ENCODE results near the gene NIN. TPM values are rescaled to one million over a fixed set of nuclear protein-coding genes. Genes with fewer than 3 reads are reported as not detected.

Gene NIN
- total RNA-seq, 1 donor from 2014 or later: 156 TPM

DNA sequence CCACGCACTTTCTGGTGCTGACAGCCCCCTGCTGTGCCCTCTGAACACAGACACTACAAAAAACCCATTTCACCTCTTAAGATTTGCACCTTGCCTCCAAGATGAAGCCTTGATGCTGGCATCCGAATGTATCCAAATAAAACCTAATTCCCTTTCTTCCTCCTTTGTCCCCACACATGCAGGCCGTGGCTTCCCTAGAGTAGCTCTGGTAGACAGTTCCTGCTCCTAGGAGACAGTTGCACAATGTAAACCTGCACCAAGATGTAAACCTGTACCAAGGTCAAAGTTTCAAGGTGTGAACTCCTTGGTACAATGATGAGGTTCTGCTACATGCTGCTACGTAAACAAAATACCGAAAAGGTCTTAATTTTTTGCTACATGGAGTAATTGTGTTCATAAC, 40.3 kb upstream of the NIN start:
- Mint-ChIP-seq H3K36me3 (ENCODE audit: low read depth) (no peaks in the 10 kb centered on the region), H3K4me1 (peaks cover 26% of the 10 kb centered on the region), H3K27me3 (peaks cover 51% of the 10 kb centered on the region), H3K4me3 (peak overlapping the region; percentile 17), H3K9me3 (no peaks in the 10 kb centered on the region), H3K27ac (no peak overlapping the region)
- TF ChIP-seq, protein P1, sequence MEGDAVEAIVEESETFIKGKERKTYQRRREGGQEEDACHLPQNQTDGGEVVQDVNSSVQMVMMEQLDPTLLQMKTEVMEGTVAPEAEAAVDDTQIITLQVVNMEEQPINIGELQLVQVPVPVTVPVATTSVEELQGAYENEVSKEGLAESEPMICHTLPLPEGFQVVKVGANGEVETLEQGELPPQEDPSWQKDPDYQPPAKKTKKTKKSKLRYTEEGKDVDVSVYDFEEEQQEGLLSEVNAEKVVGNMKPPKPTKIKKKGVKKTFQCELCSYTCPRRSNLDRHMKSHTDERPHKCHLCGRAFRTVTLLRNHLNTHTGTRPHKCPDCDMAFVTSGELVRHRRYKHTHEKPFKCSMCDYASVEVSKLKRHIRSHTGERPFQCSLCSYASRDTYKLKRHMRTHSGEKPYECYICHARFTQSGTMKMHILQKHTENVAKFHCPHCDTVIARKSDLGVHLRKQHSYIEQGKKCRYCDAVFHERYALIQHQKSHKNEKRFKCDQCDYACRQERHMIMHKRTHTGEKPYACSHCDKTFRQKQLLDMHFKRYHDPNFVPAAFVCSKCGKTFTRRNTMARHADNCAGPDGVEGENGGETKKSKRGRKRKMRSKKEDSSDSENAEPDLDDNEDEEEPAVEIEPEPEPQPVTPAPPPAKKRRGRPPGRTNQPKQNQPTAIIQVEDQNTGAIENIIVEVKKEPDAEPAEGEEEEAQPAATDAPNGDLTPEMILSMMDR (IDR thresholded peaks at IDR 0.05): no peak
- ATAC-seq (ENCODE audit: low read depth) (no peak), DNase-seq (no peak)
- intact Hi-C loops (cut with micrococcal nuclease): no loop called here
- ChIA-PET CTCF (no interaction called here), POLR2A (no interaction called here)

DNA sequence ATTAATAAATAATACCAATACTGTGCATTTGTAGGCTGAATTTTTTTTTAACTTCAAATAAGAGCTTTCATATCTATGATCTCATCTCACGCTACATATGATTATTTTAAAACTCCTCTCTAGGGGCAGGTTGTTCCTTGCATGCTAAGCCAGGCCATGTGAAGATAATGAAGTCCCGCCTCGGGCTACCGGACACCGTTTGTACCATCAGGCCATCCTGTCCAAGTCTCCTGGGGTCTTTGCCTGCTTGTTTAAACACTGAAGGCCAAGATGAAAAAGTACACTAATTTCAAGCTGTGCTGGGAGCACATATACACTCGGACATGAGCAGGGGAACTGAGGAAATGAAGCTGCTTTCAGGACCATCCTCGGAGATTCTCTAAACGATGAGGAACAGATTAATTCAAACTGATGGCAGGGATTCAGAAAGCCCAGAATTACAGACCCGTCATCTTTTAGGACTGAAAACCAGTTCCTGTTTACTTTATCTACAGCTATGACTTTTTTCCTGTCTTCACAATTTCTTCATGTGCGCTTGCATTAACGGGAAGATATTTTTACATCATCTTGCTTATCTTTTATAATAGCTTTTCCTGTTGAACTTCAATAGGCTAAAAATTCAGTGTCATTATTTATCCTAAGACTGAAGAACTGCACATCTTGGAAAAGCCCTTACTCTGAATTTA, 34.6 kb upstream of the NIN start:
- CTCF ChIA-PET: interaction anchor here (1.1 to 1.6 kb wide), 2 partner anchors 88 to 151 kb away, joined by 3 to 4 read pairs; no protein-coding TSS in a partner anchor
- intact Hi-C loops (cut with micrococcal nuclease): loop anchor here (10.0 kb wide), 1 partner anchor 551 kb away; the partner anchor contains the start of genes DMAC2L and L2HGDH

DNA sequence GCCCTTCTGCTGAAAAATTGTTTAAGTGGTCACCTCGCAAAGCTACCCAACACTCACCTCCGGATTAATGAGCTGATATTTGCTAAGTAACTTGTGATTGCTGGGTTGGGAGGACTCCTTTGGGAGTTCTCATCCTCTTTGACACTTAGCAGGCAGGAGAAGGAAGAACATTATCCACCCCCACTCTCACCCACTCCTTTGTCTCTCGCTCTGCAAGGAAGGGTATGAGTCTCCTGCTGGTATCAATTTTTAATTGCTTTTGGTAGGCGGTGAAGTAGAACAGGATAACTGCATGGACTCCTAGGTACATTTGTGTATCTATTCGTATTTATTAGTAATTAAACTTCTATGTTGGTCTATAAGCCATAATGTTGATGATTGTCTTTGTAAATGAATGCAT, 34.0 kb upstream of the NIN start:
- Mint-ChIP-seq H3K27me3 (peaks cover 21% of the 10 kb centered on the region), H3K4me1 (peaks cover 6% of the 10 kb centered on the region), H3K4me3 (no peak overlapping the region), H3K36me3 (ENCODE audit: low read depth) (no peaks in the 10 kb centered on the region), H3K9me3 (no peaks in the 10 kb centered on the region), H3K27ac (no peak overlapping the region)
- ChIA-PET CTCF (interaction anchor here (1.1 to 1.6 kb wide), 2 partner anchors 87 to 150 kb away, joined by 3 to 4 read pairs; no protein-coding TSS in a partner anchor), POLR2A (no interaction called here)
- no peak for ATAC-seq (ENCODE audit: low read depth)
- intact Hi-C loops (cut with micrococcal nuclease): loop anchor here (10.0 kb wide), 1 partner anchor 550 kb away; the partner anchor contains the start of genes DMAC2L and L2HGDH
- TF ChIP-seq, protein P1 (IDR thresholded peaks at IDR 0.05): no peak
- DNase-seq: no peak

More for the DNA sequence above, 34.6 kb upstream of the NIN start:
- POLR2A ChIA-PET: no interaction called here
- Mint-ChIP-seq H3K36me3 (ENCODE audit: low read depth) (no peaks in the 10 kb centered on the region), H3K27me3 (peaks cover 26% of the 10 kb centered on the region), H3K4me3 (no peak overlapping the region), H3K27ac (no peak overlapping the region), H3K4me1 (no peaks in the 10 kb centered on the region), H3K9me3 (no peaks in the 10 kb centered on the region)
- TF ChIP-seq, protein P1 (IDR thresholded peaks at IDR 0.05): no peak
- no peak for DNase-seq
- no peak for ATAC-seq (ENCODE audit: low read depth)

DNA sequence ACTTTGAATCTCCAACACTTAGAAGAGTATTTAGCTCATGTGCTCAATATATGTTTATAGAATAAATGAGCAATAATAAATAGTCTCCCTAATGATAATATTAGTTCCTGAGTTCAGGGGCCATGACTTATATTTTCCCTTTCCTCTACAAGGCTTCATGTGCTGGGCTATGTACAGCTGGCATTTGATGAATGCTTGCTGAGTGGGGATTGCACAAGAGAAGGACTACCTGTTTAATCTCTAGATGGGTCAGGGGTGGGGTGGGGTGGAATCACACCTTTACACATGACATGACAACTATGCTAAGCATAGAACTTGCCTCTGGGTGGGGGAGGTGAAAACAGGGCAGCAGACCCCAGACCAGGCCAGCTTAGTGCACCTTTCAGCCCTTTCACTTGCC, 33.3 kb upstream of the NIN start:
- no peaks in the 10 kb centered on the region for H3K36me3 Mint-ChIP-seq (ENCODE audit: low read depth)
- H3K9me3 Mint-ChIP-seq: no peaks in the 10 kb centered on the region
- peaks cover 10% of the 10 kb centered on the region for H3K4me1 Mint-ChIP-seq
- ATAC-seq (ENCODE audit: low read depth) (no peak), DNase-seq (no peak)
- H3K27ac Mint-ChIP-seq: no peak overlapping the region
- peaks cover 15% of the 10 kb centered on the region for H3K27me3 Mint-ChIP-seq
- ChIA-PET POLR2A (no interaction called here), CTCF (interaction anchor here (6.9 kb wide), 1 partner anchor 90 kb away, joined by 216 read pairs; no protein-coding TSS in a partner anchor)
- TF ChIP-seq, protein P1 (IDR thresholded peaks at IDR 0.05): no peak
- H3K4me3 Mint-ChIP-seq: no peak overlapping the region
- intact Hi-C loops (cut with micrococcal nuclease): loop anchor here (10.0 kb wide), 1 partner anchor 549 kb away; the partner anchor contains the start of genes DMAC2L and L2HGDH

DNA sequence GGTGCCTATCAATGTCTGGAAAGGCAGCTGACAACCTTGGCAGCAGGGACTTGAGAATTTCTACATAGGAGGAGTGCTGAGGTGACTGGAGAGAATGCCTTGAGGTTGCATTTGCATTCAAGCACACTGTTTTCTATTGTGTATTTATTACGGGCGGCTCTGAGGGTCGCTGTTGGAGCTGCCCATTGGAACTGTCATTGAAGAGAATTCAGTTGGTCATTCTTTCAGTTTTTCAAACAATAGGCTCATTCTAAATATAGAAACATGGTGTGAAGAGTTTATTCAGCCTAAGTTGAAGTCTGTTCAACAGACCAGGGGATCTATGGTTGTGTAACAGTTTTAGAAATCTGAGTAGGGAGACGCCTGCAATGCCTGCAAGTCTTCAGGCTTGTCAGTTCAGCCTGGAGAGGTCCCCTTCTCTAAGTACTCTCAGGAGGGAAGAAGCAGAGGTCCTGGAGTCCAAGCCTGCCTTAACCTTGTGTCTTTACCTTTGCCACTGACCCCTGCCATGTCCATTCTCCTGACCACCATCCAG, 31.1 kb upstream of the NIN start:
- DNase-seq (no peak), ATAC-seq (ENCODE audit: low read depth) (no peak)
- no peak overlapping the region for H3K27ac Mint-ChIP-seq
- no peaks in the 10 kb centered on the region for H3K9me3 Mint-ChIP-seq
- ChIA-PET POLR2A (no interaction called here), CTCF (interaction anchor here (1.3 to 6.9 kb wide), 4 partner anchors 31 to 357 kb away, joined by 3 to 216 read pairs (median 78); partner anchors contain the start of gene NIN)
- peaks cover 12% of the 10 kb centered on the region for H3K4me1 Mint-ChIP-seq
- H3K4me3 Mint-ChIP-seq: no peak overlapping the region
- intact Hi-C loops (cut with micrococcal nuclease): loop anchor here (10.0 kb wide), 1 partner anchor 547 kb away; the partner anchor contains the start of genes DMAC2L and L2HGDH
- H3K27me3 Mint-ChIP-seq: peaks cover 6% of the 10 kb centered on the region
- no peaks in the 10 kb centered on the region for H3K36me3 Mint-ChIP-seq (ENCODE audit: low read depth)
- TF ChIP-seq, protein P1 (IDR thresholded peaks at IDR 0.05): no peak

All from activated B cell treated with CpG ODN at 0.5 μM for 24 hours (primary cell).